ENCODE results near the gene MTMR3. TPM values are rescaled to one million over a fixed set of nuclear protein-coding genes. Genes with fewer than 3 reads are reported as not detected.

Gene MTMR3
- total and polyA plus RNA-seq, 2 of the 8 experiments (the other 6 are each of a cell fraction or from before 2014, with no cell fraction given): 16.9 to 18.5 TPM

GRCh38 chr22:29860006-29860766 lies 22.8 kb upstream of the MTMR3 start:
- Histone ChIP-seq H3K9me3 (ENCODE audit: insufficient read depth in 2 of 2, low read depth in 1 of 2, low read length in 1 of 2) (peaks cover 0 to 4% of the 10 kb centered on the region in 2 experiments; a peak in 1 of 4 replicates), H4K5ac (ENCODE audit: insufficient read length, low read depth, low read length) (no peak overlapping the region), H2BK12ac (ENCODE audit: low read depth, low read length) (no peak overlapping the region), H3K27ac (ENCODE audit: low read depth, low read length) (no peak overlapping the region), H4K91ac (replicated peaks; ENCODE audit: insufficient read length, low read length) (no peak overlapping the region), H2AFZ (ENCODE audit: low read length) (no peak overlapping the region), H4K8ac (ENCODE audit: extremely low read depth, insufficient read depth, low read length) (no peak overlapping the region), H3K79me2 (ENCODE audit: control insufficient read depth in 1 of 2, insufficient read depth in 2 of 2, low read length in 2 of 2) (no peaks in the 10 kb centered on the region), H3K4me1 (replicated peaks in 1 of 4; ENCODE audit: control insufficient read depth in 3 of 4, insufficient read depth in 4 of 4, low read length in 3 of 4) (no peaks in the 10 kb centered on the region; a peak in 1 of 7 replicates), H3K79me1 (ENCODE audit: low read depth, low read length) (no peaks in the 10 kb centered on the region), H2BK5ac (ENCODE audit: low read depth, low read length) (no peak overlapping the region), H3K23me2 (ENCODE audit: low read depth, low read length) (no peaks in the 10 kb centered on the region), H3K14ac (ENCODE audit: insufficient read length) (no peak overlapping the region), H2BK120ac (replicated peaks; ENCODE audit: low read depth, low read length) (no peak overlapping the region), H3K23ac (ENCODE audit: insufficient read length) (no peak overlapping the region), H2AK5ac (ENCODE audit: low read depth, low read length) (no peak overlapping the region), H3K18ac (ENCODE audit: extremely low read depth, low read length) (no peak overlapping the region), H4K20me1 (replicated peaks in 1 of 2; ENCODE audit: control insufficient read depth in 1 of 2, insufficient read depth in 2 of 2, low read length in 2 of 2) (no peaks in the 10 kb centered on the region), H2BK20ac (ENCODE audit: low read length) (no peak overlapping the region), H3K4ac (replicated peaks; ENCODE audit: insufficient read length, low read depth, low read length) (no peak overlapping the region), H3K4me2 (ENCODE audit: insufficient read depth in 1 of 2, low read depth in 2 of 2, low read length in 2 of 2) (no peak overlapping the region), H3K9ac (replicated peaks in 1 of 4; ENCODE audit: extremely low read depth in 1 of 4, low read depth in 3 of 4, low read length in 3 of 4) (no peak overlapping the region), H3K4me3 (ENCODE audit: extremely low read depth in 1 of 4, insufficient read depth in 2 of 4, low read depth in 3 of 4, low read length in 4 of 4) (no peak overlapping the region), H3K36me3 (ENCODE audit: control insufficient read depth in 2 of 4, insufficient read depth in 4 of 4, low read length in 3 of 4) (no peaks in the 10 kb centered on the region), H3K27me3 (replicated peaks in 1 of 4; ENCODE audit: control insufficient read depth in 3 of 4, extremely low read depth in 1 of 4, insufficient read depth in 3 of 4, low read length in 3 of 4) (no peaks in the 10 kb centered on the region; a peak in 1 of 7 replicates), H2BK15ac (ENCODE audit: low read length) (no peak overlapping the region), H3K56ac (replicated peaks; ENCODE audit: insufficient read length, low read depth, low read length) (no peak overlapping the region)
- no peak for TF ChIP-seq JUN (IDR thresholded peaks at IDR 0.05; ENCODE audit: low read depth, low read length)
- TF ChIP-seq RBBP5 (IDR thresholded peaks at IDR 0.05; ENCODE audit: borderline replicate concordance, low read depth, low read length): no peak
- TF ChIP-seq CEBPB (IDR thresholded peaks at IDR 0.05; ENCODE audit: low read depth, low read length): no peak
- TF ChIP-seq MAX (IDR thresholded peaks at IDR 0.05): no peak
- TF ChIP-seq EGR1 (IDR thresholded peaks at IDR 0.05; ENCODE audit: borderline replicate concordance, low read depth, low read length): no peak
- no peak for TF ChIP-seq SUZ12 (IDR thresholded peaks at IDR 0.05; ENCODE audit: low read length)
- TF ChIP-seq TEAD4 (IDR thresholded peaks at IDR 0.05; ENCODE audit: low read depth, low read length): no peak
- no peak for TF ChIP-seq CBX5 (IDR thresholded peaks at IDR 0.05; ENCODE audit: low read depth, low read length)
- TF ChIP-seq CTBP2 (IDR thresholded peaks at IDR 0.05; ENCODE audit: borderline replicate concordance, insufficient read depth, insufficient read length, low read length): no peak
- TF ChIP-seq E2F6 (IDR thresholded peaks at IDR 0.05): no peak
- TF ChIP-seq, protein P1, sequence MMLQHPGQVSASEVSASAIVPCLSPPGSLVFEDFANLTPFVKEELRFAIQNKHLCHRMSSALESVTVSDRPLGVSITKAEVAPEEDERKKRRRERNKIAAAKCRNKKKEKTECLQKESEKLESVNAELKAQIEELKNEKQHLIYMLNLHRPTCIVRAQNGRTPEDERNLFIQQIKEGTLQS (IDR thresholded peaks at IDR 0.05; ENCODE audit: insufficient read depth, low read depth, low read length): no peak
- DNase-seq (ENCODE audit: low read depth in 1 of 2, low spot score in 2 of 2) (no peak), FAIRE-seq (no peak)
- WGBS, 2 experiments (ENCODE audit: extremely low coverage in 1 of 2, insufficient coverage in 1 of 2, insufficient read length in 1 of 2, insufficient replicate concordance in 2 of 2, low coverage in 1 of 2, low lambda C conversion rate in 2 of 2, missing lambda C conversion rate in 1 of 2): 96% methylated on average over 2 of the region's 2 CpGs; no CpG with 5 or more reads in 1 of the 2 experiments
- ChIA-PET CTCF (ENCODE audit: partially characterized antibody) (interaction anchor here (0.6 to 1.0 kb wide), 3 partner anchors 13 to 720 kb away, joined by 3 to 5 read pairs (median 3); no protein-coding TSS in a partner anchor), POLR2A (ENCODE audit: partially characterized antibody) (interaction anchor here (1.2 kb wide), 1 partner anchor 42 kb away, joined by 3 read pairs; no protein-coding TSS in a partner anchor)
